ENCODE data around the gene TP53INP2. TPM values are rescaled to one million over a fixed set of nuclear protein-coding genes. Genes with fewer than 3 reads are reported as not detected.

Gene TP53INP2
- total and polyA plus RNA-seq, 2 of the 13 experiments (the other 11 are each of a cell fraction or from before 2014, with no cell fraction given), result 5.2 to 18.8 TPM

GRCh38 chr20:34703061-34703423 lies 1.1 kb upstream of the TP53INP2 start (continued):
- TF ChIP-seq, protein P1, sequence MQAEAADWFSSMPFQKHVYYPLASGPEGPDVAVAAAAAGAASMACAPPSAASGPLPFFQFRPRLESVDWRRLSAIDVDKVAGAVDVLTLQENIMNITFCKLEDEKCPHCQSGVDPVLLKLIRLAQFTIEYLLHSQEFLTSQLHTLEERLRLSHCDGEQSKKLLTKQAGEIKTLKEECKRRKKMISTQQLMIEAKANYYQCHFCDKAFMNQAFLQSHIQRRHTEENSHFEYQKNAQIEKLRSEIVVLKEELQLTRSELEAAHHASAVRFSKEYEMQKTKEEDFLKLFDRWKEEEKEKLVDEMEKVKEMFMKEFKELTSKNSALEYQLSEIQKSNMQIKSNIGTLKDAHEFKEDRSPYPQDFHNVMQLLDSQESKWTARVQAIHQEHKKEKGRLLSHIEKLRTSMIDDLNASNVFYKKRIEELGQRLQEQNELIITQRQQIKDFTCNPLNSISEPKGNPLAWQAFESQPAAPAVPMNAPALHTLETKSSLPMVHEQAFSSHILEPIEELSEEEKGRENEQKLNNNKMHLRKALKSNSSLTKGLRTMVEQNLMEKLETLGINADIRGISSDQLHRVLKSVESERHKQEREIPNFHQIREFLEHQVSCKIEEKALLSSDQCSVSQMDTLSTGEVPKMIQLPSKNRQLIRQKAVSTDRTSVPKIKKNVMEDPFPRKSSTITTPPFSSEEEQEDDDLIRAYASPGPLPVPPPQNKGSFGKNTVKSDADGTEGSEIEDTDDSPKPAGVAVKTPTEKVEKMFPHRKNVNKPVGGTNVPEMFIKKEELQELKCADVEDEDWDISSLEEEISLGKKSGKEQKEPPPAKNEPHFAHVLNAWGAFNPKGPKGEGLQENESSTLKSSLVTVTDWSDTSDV (CRISPR knock-in tag; IDR thresholded peaks at IDR 0.05), result no peak
- no peak for TF ChIP-seq GLI4 (CRISPR knock-in tag; IDR thresholded peaks at IDR 0.05; ENCODE audit: borderline replicate concordance)
- no peak for TF ChIP-seq ZNF747 (CRISPR knock-in tag; IDR thresholded peaks at IDR 0.05; ENCODE audit: borderline replicate concordance)
- no peak for TF ChIP-seq MAFK (conservative IDR thresholded peaks at IDR 0.05 in 1 of 2, IDR thresholded peaks at IDR 0.05 in 1 of 2; ENCODE audit: low read length in 2 of 2)
- no peak for TF ChIP-seq KDM6A (CRISPR knock-in tag; IDR thresholded peaks at IDR 0.05; ENCODE audit: low read depth)
- TF ChIP-seq NONO (IDR thresholded peaks at IDR 0.05), result no peak
- TF ChIP-seq NONO (CRISPR knock-in tag; conservative IDR thresholded peaks at IDR 0.05), result no peak
- TF ChIP-seq SAFB2 (CRISPR knock-in tag; IDR thresholded peaks at IDR 0.05; ENCODE audit: borderline replicate concordance, low read depth), result no peak; the same call in 1 of the 2 replicates
- TF ChIP-seq ZFP36L2 (CRISPR knock-in tag; IDR thresholded peaks at IDR 0.05), result no peak
- no peak for TF ChIP-seq ZNF577 (CRISPR knock-in tag; IDR thresholded peaks at IDR 0.05; ENCODE audit: borderline replicate concordance, low read depth)
- no peak for TF ChIP-seq SATB2 (CRISPR knock-in tag; IDR thresholded peaks at IDR 0.05)
- TF ChIP-seq FOSL2 (CRISPR knock-in tag; IDR thresholded peaks at IDR 0.05), result no peak
- TF ChIP-seq ZNF614 (CRISPR knock-in tag; IDR thresholded peaks at IDR 0.05; ENCODE audit: borderline replicate concordance), result no peak
- TF ChIP-seq ZNF646 (CRISPR knock-in tag; IDR thresholded peaks at IDR 0.05), result no peak
- no peak for TF ChIP-seq PCBP1 (IDR thresholded peaks at IDR 0.05; ENCODE audit: borderline replicate concordance, low read depth, low read length)
- TF ChIP-seq, protein P2, sequence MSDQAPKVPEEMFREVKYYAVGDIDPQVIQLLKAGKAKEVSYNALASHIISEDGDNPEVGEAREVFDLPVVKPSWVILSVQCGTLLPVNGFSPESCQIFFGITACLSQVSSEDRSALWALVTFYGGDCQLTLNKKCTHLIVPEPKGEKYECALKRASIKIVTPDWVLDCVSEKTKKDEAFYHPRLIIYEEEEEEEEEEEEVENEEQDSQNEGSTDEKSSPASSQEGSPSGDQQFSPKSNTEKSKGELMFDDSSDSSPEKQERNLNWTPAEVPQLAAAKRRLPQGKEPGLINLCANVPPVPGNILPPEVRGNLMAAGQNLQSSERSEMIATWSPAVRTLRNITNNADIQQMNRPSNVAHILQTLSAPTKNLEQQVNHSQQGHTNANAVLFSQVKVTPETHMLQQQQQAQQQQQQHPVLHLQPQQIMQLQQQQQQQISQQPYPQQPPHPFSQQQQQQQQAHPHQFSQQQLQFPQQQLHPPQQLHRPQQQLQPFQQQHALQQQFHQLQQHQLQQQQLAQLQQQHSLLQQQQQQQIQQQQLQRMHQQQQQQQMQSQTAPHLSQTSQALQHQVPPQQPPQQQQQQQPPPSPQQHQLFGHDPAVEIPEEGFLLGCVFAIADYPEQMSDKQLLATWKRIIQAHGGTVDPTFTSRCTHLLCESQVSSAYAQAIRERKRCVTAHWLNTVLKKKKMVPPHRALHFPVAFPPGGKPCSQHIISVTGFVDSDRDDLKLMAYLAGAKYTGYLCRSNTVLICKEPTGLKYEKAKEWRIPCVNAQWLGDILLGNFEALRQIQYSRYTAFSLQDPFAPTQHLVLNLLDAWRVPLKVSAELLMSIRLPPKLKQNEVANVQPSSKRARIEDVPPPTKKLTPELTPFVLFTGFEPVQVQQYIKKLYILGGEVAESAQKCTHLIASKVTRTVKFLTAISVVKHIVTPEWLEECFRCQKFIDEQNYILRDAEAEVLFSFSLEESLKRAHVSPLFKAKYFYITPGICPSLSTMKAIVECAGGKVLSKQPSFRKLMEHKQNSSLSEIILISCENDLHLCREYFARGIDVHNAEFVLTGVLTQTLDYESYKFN (CRISPR knock-in tag; conservative IDR thresholded peaks at IDR 0.05), result no peak
- TF ChIP-seq GABPA (IDR thresholded peaks at IDR 0.05; ENCODE audit: low read depth, low read length), result no peak
- TF ChIP-seq GABPA (CRISPR knock-in tag; IDR thresholded peaks at IDR 0.05; ENCODE audit: low read depth), result peak; percentile 12; the same call in 1 of the 2 replicates
- TF ChIP-seq ZNF446 (CRISPR knock-in tag; IDR thresholded peaks at IDR 0.05), result no peak
